ACC112 (cell line): Measurements from ENCODE around the gene PIK3IP1.

ENCODE experiments used
- H2AFZ ChIP-seq: fragments of 200-600 bp; sonication (generic); one replicate; pipeline ENCODE4 v1.6.0; 2017; ENCODE audit warnings: antibody characterized with exemption, low read length; ENCODE audit not compliant: unreplicated experiment
- H3K27ac ChIP-seq: fragments of 200-600 bp; sonication (generic); 2 replicates; pipeline ENCODE4 v1.5.1; 2014; ENCODE audit warnings: low read depth, mild to moderate bottlenecking, antibody characterized with exemption, low read length, moderate library complexity
- H3K27me3 ChIP-seq: fragments of 200-600 bp; sonication (generic); 2 replicates; pipeline ENCODE4 v1.6.1; 2014; ENCODE audit warnings: mild to moderate bottlenecking, antibody characterized with exemption, low read length, moderate library complexity, mixed read lengths; ENCODE audit not compliant: insufficient read depth
- H3K36me3 ChIP-seq: fragments of 200-600 bp; sonication (generic); 2 replicates; pipeline ENCODE4 v1.6.1; 2016; ENCODE audit warnings: mild to moderate bottlenecking, antibody characterized with exemption, low read length, moderate library complexity, mixed read lengths; ENCODE audit not compliant: insufficient read depth
- H3K4me1 ChIP-seq: fragments of 200-600 bp; sonication (generic); one replicate; pipeline ENCODE4 v1.6.1; 2016; ENCODE audit warnings: low read length, mixed read lengths; ENCODE audit not compliant: insufficient read depth, unreplicated experiment, control insufficient read depth
- H3K4me3 ChIP-seq: fragments of 200-600 bp; sonication (generic); 2 replicates; pipeline ENCODE4 v1.5.1; 2014; ENCODE audit warnings: mild to moderate bottlenecking, low read depth, low read length
- H3K79me2 ChIP-seq: fragments of 200-600 bp; sonication (generic); one replicate; pipeline ENCODE4 v1.6.0; 2016; ENCODE audit warnings: low read length; ENCODE audit not compliant: control insufficient read depth, unreplicated experiment, insufficient read depth

The PIK3IP1 gene

DNA sequence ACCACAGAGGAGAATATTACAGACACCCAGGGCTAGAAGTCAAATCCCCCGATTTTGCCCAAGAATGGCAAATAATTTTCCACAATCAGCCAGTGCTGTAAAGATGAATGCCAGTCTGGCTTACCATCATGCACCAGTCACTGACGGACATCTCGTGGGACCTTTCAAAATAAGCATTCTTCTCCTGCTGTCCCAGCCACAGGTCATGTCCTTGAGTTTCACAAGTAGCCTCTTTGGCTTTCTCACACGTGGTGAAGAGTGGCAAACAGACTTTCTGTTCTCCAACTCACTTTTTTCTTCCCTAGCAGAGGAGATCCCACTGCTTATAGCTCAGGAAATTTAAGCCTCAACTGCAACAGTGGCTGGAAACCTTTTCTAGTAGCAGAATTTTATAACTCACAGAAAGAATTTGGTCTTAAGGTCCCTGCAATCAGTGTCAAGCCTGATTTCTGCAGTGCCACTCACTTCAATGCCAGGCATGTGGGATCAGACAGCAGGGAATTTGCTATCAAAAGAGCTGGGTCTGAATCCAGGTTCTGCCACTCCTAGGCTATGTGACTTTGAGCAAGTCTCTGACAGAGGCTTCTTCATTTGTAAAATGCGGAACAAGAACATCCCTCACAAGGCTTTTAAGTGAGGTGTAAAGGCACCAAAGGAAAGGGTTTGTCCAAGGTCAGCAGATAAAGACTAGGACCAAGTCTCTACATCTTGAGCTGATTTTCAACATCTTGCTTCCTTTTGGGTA is 3.6 kb downstream of the PIK3IP1 start:
- peaks cover 4% of the 10 kb centered on the region for H3K4me1 ChIP-seq
- no peak overlapping the region for H3K4me3 ChIP-seq
- no peaks in the 10 kb centered on the region for H3K36me3 ChIP-seq
- no peaks in the 10 kb centered on the region for H3K79me2 ChIP-seq
- no peaks in the 10 kb centered on the region for H3K27me3 ChIP-seq
- no peak overlapping the region for H2AFZ ChIP-seq
- H3K27ac ChIP-seq = no peak overlapping the region

DNA sequence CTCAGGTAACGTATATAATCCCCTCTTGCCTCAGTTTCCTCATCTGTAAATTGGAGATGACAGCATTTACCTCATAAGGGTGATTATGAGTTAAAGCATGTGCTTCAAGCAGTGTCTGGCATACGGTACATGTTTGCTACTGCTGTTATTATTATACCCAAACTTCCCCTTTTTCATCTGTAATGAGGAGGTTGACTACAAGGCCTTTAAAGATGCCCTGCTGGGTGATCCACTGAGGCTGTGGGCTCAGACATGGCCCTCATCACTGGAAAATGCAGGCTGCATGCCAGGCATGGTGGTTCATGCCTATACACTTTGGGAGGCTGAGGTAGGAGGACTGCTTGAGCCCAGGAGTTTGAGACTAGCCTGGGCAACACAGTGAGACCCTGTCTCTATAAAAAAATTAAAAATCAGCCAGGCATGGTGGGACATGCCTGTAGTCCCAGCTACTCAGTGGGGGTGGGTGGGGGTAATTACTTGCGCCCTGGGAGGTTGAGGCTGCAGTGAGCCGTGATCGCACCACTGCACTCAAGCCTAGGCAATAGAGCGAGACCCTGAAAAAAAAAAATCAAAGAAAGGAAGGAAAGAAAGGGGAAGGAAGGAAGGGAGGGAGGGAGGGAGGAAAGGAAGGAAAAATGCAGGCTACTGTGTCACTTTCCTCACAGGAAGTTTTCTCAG is 4.3 kb downstream of the PIK3IP1 start:
- Histone ChIP-seq H3K27ac (no peak overlapping the region), H3K27me3 (no peaks in the 10 kb centered on the region), H3K4me3 (no peak overlapping the region), H3K4me1 (peaks cover 2% of the 10 kb centered on the region), H3K36me3 (no peaks in the 10 kb centered on the region), H2AFZ (no peak overlapping the region), H3K79me2 (no peaks in the 10 kb centered on the region)

DNA sequence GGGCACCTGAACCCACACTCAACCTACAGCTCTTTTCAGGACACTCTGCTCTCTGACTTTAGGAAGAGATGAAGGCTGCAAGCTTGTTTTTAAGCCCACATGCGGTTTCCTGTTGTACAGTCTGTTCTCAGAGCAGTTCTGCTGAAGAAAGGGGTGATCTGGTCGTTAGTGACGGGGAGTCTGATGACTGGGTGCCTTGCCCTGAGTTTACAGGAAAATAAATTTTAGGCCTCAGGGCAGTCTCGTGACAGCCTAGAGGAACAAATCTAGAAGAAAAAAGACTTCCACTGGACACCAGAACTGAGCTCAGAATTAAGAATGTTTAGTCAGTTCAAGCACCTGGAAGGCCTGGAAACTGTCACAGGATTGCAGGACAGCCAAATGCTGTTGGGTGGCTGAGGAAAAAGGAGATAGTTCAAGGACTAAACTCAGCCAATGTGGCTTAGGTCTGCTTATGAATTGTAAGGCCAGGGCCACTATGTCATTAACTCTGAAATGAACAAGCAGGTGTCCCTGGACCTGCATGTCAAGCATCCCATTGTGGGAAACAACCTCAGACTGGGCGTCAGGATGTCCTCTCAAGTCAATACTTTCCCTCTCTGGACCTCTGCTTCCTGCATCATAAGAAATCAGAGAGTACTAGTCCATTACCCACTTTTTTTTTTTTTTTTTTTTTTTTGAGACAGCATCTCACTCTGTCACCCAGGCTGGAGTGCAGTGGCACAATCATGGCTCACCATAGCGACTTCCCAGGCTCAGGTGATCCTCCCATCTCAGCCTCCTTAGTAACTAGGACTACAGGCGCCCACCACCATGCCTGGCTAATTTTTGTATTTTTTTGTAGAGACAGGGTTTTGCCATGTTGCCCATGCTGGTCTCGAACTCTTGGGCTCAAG is 5.7 kb downstream of the PIK3IP1 start:
- H3K79me2 ChIP-seq = no peaks in the 10 kb centered on the region
- H3K36me3 ChIP-seq = no peaks in the 10 kb centered on the region
- no peak overlapping the region for H3K4me3 ChIP-seq
- H3K4me1 ChIP-seq = no peaks in the 10 kb centered on the region
- no peak overlapping the region for H3K27ac ChIP-seq
- H3K27me3 ChIP-seq = no peaks in the 10 kb centered on the region
- no peak overlapping the region for H2AFZ ChIP-seq

DNA sequence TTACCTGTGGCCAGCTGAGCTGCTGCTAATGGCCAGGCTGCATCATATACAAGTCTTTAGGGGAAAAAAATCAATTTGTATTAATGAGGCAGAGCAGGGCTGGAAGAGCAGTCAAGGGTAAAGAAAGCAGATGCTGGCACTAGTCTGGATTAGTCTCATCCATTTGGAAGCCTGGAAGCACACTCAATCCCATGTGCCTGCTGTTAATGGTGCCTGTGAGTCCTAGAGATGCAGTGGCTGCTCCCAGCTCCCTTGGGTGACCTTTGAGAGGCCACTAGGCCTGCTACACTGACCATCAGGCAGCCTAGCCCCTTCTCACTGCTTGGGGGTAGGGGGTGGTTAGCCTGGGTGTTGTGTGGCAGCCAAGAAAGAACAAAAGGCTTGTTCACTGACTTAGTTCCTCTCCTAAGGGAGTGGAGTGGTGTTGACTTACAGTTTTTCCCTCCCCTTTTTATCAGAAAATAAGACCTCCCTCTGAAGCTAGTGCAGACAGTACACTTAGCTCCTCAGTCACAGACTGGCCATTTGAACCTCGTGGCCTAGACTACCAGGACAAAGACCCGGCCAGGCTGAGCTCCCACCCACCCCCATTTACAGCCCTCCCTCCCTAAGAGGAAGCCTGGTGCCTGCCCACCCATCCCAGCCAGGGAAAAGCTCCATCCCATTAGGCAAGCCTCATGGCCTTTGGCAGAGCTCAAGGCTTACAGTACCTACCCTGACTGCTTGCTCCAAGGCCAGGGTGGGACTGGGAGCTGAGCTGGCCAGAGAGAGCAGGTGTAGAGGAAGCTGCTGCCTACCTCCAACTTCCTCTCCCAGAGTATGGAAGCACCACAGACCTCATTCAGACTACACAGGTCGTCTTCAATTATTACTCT is 7.8 kb downstream of the PIK3IP1 start:
- Histone ChIP-seq H3K36me3 (no peaks in the 10 kb centered on the region), H3K4me1 (no peaks in the 10 kb centered on the region), H3K27me3 (no peaks in the 10 kb centered on the region), H3K79me2 (no peaks in the 10 kb centered on the region), H2AFZ (no peak overlapping the region), H3K4me3 (no peak overlapping the region), H3K27ac (no peak overlapping the region)

DNA sequence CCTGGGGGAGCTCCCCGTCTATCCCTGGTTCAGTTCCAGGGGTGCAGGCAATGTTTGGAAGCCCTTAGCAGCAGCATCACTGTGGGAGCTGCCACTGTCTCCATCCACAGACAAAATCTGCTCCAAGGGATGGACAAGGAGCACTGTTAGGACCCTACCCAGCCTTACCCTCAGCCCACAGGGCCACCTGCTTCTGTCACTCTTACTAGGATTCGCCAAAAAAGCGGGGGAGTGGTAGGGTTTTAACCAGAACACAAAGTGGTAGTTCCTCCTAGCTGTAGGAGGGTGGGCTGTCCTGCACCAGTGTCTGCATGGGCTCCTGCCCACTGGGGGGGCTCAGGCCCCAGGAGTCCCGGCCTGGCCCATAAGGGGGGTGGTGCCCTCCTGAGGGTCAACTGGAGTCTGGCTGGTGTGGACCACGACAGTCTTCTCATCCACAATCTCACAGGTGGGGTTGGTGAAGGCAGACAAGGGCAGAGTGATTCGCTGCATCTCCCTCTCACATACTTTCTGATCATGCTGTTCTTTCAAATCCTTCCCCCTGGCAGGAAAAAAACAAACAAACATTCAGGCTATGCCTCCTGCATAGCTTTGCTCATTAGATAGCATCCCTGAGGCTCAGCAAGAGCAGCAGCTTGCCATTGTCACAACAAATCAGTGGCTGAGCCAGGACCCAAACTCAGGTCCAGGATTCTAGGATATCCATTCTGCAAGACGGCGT is 9.4 kb downstream of the PIK3IP1 start:
- no peaks in the 10 kb centered on the region for H3K27me3 ChIP-seq
- no peaks in the 10 kb centered on the region for H3K79me2 ChIP-seq
- no peak overlapping the region for H2AFZ ChIP-seq
- H3K4me1 ChIP-seq = no peaks in the 10 kb centered on the region
- H3K36me3 ChIP-seq = no peaks in the 10 kb centered on the region
- H3K27ac ChIP-seq = no peak overlapping the region
- no peak overlapping the region for H3K4me3 ChIP-seq

DNA sequence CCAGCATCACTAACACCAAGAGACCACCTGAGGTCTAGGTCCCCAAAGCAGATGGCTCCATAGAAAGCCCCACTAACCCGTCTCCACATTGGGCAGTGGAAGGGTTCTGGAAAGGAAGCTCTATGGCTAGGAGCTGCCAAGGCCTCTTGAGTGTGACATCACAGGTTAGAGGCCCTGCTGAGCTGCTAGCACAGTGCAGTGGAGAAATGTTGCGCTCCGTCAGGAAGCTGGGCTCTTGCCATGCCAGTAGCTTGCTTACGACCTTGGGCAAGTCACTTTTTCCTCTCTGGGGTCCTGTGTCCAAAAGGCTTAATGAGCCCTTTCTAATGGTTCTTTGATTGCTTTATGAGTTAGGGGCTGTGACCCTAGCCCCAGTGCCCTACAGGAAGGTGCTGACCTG is 10.6 kb downstream of the PIK3IP1 start:
- H3K4me3 ChIP-seq = no peak overlapping the region
- H3K27ac ChIP-seq = no peak overlapping the region

DNA sequence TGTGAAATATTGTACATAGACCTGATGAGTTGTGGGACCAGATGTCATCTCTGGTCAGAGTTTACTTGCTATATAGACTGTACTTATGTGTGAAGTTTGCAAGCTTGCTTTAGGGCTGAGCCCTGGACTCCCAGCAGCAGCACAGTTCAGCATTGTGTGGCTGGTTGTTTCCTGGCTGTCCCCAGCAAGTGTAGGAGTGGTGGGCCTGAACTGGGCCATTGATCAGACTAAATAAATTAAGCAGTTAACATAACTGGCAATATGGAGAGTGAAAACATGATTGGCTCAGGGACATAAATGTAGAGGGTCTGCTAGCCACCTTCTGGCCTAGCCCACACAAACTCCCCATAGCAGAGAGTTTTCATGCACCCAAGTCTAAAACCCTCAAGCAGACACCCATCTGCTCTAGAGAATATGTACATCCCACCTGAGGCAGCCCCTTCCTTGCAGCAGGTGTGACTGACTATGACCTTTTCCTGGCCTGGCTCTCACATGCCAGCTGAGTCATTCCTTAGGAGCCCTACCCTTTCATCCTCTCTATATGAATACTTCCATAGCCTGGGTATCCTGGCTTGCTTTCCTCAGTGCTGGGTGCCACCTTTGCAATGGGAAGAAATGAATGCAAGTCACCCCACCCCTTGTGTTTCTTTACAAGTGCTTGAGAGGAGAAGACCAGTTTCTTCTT is 12.3 kb downstream of the PIK3IP1 start:
- no peaks in the 10 kb centered on the region for H3K79me2 ChIP-seq

More for the DNA sequence above, 10.6 kb downstream of the PIK3IP1 start:
- Histone ChIP-seq H3K4me1 (no peaks in the 10 kb centered on the region), H3K36me3 (no peaks in the 10 kb centered on the region), H2AFZ (no peak overlapping the region), H3K27me3 (no peaks in the 10 kb centered on the region), H3K79me2 (no peaks in the 10 kb centered on the region)

DNA sequence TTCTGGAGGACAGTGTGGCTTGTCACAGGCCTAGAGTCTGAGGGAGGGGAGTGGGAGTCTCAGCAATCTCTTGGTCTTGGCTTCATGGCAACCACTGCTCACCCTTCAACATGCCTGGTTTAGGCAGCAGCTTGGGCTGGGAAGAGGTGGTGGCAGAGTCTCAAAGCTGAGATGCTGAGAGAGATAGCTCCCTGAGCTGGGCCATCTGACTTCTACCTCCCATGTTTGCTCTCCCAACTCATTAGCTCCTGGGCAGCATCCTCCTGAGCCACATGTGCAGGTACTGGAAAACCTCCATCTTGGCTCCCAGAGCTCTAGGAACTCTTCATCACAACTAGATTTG is 13.0 kb downstream of the PIK3IP1 start:
- H3K27me3 ChIP-seq = no peaks in the 10 kb centered on the region
- no peak overlapping the region for H3K27ac ChIP-seq
- no peaks in the 10 kb centered on the region for H3K36me3 ChIP-seq
- no peak overlapping the region for H2AFZ ChIP-seq
- no peaks in the 10 kb centered on the region for H3K4me1 ChIP-seq
- no peaks in the 10 kb centered on the region for H3K79me2 ChIP-seq
- H3K4me3 ChIP-seq = no peak overlapping the region

More for the DNA sequence above, 12.3 kb downstream of the PIK3IP1 start:
- Histone ChIP-seq H3K4me3 (no peak overlapping the region), H3K27ac (no peak overlapping the region), H3K27me3 (no peaks in the 10 kb centered on the region), H3K4me1 (no peaks in the 10 kb centered on the region), H3K36me3 (no peaks in the 10 kb centered on the region), H2AFZ (no peak overlapping the region)

DNA sequence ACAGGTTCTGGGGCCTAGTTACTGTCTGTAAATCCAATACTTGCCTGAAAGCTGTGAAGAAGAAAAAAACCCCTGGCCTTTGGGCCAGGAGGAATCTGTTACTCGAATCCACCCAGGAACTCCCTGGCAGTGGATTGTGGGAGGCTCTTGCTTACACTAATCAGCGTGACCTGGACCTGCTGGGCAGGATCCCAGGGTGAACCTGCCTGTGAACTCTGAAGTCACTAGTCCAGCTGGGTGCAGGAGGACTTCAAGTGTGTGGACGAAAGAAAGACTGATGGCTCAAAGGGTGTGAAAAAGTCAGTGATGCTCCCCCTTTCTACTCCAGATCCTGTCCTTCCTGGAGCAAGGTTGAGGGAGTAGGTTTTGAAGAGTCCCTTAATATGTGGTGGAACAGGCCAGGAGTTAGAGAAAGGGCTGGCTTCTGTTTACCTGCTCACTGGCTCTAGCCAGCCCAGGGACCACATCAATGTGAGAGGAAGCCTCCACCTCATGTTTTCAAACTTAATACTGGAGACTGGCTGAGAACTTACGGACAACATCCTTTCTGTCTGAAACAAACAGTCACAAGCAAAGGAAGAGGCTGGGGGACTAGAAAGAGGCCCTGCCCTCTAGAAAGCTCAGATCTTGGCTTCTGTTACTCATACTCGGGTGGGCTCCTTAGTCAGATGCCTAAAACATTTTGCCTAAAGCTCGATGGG is 13.5 kb downstream of the PIK3IP1 start:
- no peaks in the 10 kb centered on the region for H3K4me1 ChIP-seq

More for the DNA sequence above, 13.5 kb downstream of the PIK3IP1 start:
- Histone ChIP-seq H3K79me2 (no peaks in the 10 kb centered on the region), H3K4me3 (no peak overlapping the region), H3K27me3 (no peaks in the 10 kb centered on the region), H3K27ac (no peak overlapping the region), H3K36me3 (no peaks in the 10 kb centered on the region), H2AFZ (no peak overlapping the region)
